AG09319 (cell line): ENCODE results near the gene CA5A.

Experiments
- DNase-seq: peaks from one replicate; pipeline ENCODE4 v3.0.0-alpha.2; 2010; ENCODE audit warnings: low read depth; ENCODE audit errors: extremely low read depth
- CTCF ChIP-seq: IDR thresholded peaks from 2 replicates; pipeline ENCODE4 v1.5.1; 2011; ENCODE audit warnings: low read depth, mild to moderate bottlenecking, inconsistent platforms, low read length, moderate library complexity

CA5A gene

GRCh38 chr16:87968541-87968940, 32.2 kb upstream of the CA5A start:
- TF ChIP-seq CTCF, result no peak
- no peak for DNase-seq

- no peak for TF ChIP-seq CTCF
- DNase-seq, result no peak
These were observed 30.4 kb upstream of the CA5A start for GRCh38 chr16:87966685-87967185.

DNA sequence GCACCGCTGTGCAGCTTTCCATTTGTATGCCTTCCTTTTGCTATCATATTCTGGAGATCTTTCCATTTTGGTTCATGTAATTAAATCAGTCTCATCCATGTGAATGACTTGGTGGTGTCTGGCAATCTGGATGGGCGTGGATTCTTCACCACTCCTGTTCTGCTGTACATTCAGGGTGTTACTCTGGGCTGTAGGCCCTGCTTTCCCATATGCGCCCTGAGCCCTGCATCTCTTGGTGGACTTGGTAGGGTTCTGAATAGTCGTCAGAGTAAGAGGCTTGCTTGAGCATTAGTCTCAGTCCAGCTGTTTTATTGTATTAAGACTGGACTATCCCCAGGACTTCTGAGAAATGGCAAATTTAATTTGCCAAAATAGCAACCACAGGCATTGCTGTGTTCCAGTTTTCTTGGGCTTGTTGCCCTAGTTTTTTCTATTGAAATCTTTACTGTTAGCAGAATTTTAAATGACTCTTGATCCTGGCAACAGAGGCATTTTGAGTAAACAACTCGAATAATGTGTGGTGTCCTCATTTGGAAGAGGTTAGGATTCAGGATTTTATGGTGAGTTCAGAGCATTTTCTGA, 29.8 kb upstream of the CA5A start:
- peak; percentile 49 for DNase-seq
- no peak for TF ChIP-seq CTCF

DNA sequence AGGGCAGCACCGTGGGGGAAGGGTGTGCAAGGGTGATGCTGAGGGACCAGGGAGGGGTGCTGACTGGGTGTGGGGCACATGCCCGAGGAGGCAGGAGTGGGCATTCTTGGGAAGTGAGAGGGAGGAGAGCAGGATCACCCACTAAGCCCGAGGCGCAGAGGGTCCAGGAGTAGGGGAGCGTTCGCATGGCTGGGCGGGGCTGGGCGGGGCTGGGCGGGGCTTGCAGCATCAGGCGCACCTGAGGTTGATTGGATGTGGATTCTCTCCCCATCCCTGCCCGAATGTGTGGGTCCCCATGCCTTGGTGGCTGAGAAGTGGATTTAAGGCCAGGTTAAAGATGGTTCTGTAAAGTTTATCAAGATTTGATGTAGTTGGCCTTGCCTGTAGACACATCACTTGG, 29.1 kb upstream of the CA5A start:
- no peak for DNase-seq
- no peak for TF ChIP-seq CTCF

GRCh38 chr16:87964049-87964659, 27.8 kb upstream of the CA5A start:
- no peak for TF ChIP-seq CTCF
- no peak for DNase-seq

GRCh38 chr16:87963400-87963799, 27.1 kb upstream of the CA5A start:
- no peak for DNase-seq
- TF ChIP-seq CTCF, result no peak

DNA sequence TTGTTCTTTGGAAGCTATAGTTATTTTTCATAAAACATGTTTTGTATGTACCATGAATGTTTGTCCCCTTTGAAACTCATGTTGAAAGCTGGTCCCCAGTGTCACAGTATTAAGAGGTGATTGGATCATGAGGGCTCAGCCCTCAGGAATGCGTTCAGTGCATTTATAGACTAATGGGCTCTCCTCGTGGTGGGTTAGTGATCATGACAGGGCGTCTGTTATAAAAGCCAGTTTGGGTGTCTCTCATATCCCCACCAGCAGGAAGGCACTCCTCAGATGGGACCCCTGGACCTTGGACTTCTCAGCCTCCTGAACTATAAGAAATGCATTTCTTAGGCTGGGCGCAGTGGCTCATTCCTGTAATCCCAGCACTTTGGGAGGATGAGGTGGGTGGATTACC, 25.3 kb upstream of the CA5A start:
- no peak for TF ChIP-seq CTCF
- no peak for DNase-seq
